HG03139 (cell line): ENCODE data around the gene NIFK.
"Not testable (repeated sequence)": the region's sequence is repeated elsewhere in the genome, so short reads cannot be mapped to it uniquely, and the experiment has no call there.

Experiments used
- ATAC-seq: cut with Tn5 transposase; IDR thresholded peaks from one replicate; pipeline ENCODE4 v1.9.1; 2021; ENCODE audit not compliant: unreplicated experiment

Gene NIFK

DNA sequence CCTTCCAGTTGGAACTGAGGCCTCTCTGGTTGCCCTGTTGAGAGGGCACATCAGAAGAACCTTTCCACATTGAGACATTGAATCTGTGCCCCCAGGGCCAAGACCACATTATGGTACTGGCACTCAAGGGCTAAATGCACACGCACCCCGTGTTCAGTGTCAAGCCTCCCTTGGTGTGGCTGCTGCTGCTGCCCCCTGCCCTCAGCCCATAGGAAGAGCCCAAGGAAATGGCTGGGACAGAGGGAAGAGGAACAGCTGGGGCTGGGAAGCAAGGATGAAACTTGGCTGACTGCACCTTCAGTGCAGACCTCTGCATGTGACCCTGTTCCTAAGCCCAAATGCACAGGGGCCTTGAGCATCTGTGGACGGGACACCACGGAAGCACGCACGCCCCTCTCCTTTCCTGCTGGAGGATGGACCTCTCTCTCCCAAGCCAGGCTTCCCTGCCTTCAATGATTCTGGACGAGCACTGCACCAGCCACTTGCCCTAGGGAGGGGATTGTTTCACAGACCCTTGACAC is 40.2 kb downstream of the NIFK start:
- ATAC-seq: no peak

DNA sequence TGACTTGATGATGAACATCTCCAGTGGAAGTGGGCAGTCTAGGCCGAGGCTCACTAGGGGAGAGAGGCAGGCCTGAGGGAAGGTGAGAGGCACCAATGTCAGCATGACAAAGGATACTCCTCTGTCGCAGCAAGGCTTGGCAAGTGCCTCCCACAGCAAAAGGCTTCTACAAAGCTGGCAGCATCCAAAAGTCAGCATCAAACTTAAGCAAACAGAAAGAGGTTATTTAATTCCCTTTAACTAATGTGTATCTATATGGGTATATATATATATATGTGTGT is 41.6 kb downstream of the NIFK start:
- ATAC-seq: no peak

- no peak for ATAC-seq
Measured at GRCh38 chr2:121694398-121695170, 42.1 kb downstream of the NIFK start.

- not testable (repeated sequence) for ATAC-seq
Measured at GRCh38 chr2:121690572-121690971, 46.1 kb downstream of the NIFK start.

GRCh38 chr2:121690095-121690494 is 46.6 kb downstream of the NIFK start:
- ATAC-seq: no peak

GRCh38 chr2:121689356-121689755 is 47.3 kb downstream of the NIFK start:
- ATAC-seq: no peak

DNA sequence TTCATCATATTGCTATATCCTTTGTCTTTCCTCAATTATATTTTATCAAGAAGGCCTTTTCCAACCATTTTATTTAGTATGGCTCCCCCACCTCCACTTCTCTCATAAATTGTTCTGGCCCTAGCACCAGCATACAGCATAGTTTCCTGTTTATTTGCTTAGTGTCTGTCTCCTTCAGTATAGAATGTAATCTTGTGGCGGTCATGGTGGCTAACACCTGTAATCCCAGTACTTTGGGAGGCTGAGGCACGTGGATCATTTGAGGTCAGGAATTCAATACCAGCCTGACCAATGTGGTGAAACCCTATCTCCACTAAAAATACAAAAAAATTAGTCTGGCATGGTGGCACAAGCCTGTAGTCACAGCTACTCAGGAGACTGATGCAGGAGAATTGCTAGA is 47.9 kb downstream of the NIFK start:
- no peak for ATAC-seq

DNA sequence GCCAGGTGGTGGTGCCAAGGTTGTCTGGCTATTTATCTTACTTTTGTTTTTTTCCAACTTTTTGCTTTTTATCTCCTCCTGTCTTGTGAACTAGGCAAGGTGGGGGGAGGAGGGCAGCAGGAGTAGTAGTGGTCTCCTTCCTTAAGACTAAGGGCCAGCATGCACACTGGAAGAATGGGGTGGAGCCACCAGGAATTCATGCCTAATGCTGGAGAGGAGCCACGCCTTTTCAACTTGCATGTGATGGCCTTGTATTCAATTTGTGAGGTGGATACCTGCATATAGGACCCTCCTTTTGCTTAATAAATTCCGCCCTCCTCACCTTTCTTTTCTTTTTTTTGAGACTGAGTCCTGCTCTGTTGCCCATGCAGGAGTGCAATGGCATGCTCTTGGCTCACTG is 49.8 kb downstream of the NIFK start:
- no peak for ATAC-seq

- ATAC-seq: no peak
Measured at GRCh38 chr2:121686218-121686617, 50.5 kb downstream of the NIFK start.

GRCh38 chr2:121682396-121683298 is 54.0 kb downstream of the NIFK start:
- no peak for ATAC-seq

DNA sequence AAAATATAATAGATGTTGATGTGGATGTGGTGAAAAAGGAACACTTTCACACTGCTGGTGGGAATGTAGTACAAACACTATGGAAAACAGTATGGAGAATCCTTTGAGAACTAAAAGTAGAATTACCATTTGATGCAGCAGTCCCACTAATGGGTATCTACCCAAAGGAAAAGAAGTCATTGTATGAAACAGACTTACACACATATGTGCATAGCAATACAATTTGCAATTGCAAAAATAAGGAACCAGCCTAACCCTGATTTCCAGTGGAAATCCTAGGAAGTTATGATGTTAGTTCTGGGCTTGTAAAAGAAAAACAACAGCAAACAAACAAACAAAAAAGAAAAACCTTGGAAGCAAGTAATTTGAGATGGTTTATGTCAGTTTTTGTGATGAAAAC is 58.8 kb downstream of the NIFK start:
- no peak for ATAC-seq
